ENCODE measurements around the gene ZNF660. TPM values are rescaled to one million over a fixed set of nuclear protein-coding genes. Genes with fewer than 3 reads are reported as not detected.
"Not testable (repeated sequence)": the region's sequence is repeated elsewhere in the genome, so short reads cannot be mapped to it uniquely, and the experiment has no call there.

Gene ZNF660
- 1 to 10 TPM in 1 of 2 experiments, under 1 TPM in 1; 0.65 to 2.0 TPM for total RNA-seq

DNA sequence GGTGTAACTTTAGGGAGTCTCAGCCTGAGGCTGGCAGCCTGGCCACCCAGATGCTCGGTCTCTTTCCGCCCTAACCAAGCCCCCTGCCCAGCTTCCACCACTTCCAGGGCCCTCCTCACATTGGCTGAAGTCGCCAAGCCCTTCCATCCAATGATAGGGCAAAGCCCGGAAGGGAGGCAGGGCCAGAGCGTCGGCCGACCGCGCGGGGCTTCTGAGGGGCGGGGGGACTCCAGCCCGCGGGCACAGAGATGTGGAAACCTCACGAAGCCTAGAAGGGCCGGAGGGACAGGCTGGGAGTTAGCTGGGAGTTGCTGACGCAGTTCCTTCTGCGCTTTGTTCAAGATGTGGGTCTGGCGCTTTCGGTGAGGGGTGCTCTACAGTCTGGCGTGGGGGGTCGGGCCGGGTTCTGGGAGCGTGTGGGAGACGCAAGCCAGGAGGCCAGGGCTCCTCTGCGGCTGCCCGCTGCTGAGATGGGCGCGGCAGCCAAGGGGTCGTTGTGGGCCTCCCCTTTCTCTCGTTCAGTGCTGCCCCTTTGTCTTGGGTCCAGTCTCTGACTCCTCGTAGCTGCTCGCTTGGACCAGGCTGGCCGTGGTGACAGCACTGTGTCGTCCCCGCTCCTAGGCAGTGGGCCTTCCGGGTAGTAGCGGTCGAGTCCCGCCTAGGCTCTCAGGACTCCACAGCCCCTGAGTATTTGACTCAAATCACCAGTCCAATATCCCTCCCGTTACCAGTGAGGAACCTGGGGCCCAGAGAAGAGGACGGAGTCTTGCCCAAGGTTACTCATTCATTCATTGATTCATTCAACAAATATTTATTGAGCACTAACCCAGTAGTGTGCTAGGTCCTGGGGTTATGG, at the start of gene ZNF660:
Gene ZNF660 (plus strand): TSS at position 319 of the 856 bp plus-strand sequence. CDS start 9,230 bp downstream, outside the sequence.
- ATAC-seq (ENCODE audit: low read depth), result peak; percentile 54
- POLR2A ChIA-PET, result interaction anchor here (0.6 to 0.8 kb wide), 2 partner anchors 113 to 177 kb away, joined by 3 to 4 read pairs; partner anchors contain the start of genes KIAA1143 and KIF15
- H3K4me1 Mint-ChIP-seq, result peaks cover 7% of the 10 kb centered on the region

DNA sequence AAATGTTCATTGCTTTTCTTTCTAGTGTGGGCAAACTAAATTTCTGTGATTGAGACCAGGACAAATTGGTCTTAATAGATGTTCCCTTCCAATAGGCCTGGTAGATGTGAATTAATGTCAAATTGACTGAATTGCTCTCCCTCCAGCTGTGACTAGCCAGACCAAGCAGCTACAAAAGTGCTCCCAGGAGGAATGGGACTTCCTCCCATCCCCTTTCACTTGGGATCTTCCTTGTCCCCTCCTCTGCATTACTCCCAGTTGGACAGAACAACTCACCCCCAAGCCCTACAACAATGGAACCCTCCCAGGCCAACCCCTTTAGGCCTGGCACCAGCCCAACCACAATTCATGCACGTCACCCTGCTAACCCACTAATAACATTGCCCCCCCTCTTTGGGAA, 49.4 kb upstream of the ZNF660 start:
- H3K4me1 Mint-ChIP-seq, result peaks cover 1% of the 10 kb centered on the region
- POLR2A ChIA-PET, result no interaction called here
- H3K27me3 Mint-ChIP-seq, result peaks cover 9% of the 10 kb centered on the region
- no peak overlapping the region for H3K4me3 Mint-ChIP-seq
- no peak for DNase-seq
- no peaks in the 10 kb centered on the region for H3K36me3 Mint-ChIP-seq
- H3K9me3 Mint-ChIP-seq, result peaks cover 2% of the 10 kb centered on the region
- H3K27ac Mint-ChIP-seq, result no peak overlapping the region
- no peak for ATAC-seq (ENCODE audit: low read depth)

More for the DNA sequence above, at the start of gene ZNF660:
- peaks cover 22% of the 10 kb centered on the region for H3K36me3 Mint-ChIP-seq
- H3K9me3 Mint-ChIP-seq, result peaks cover 35% of the 10 kb centered on the region
- peak; percentile 30 for DNase-seq
- no peak within 1 kb of the TSS for H3K27ac Mint-ChIP-seq
- peaks cover 17% of the 10 kb centered on the region for H3K27me3 Mint-ChIP-seq
- H3K4me3 Mint-ChIP-seq, result peak within 1 kb of the TSS; percentile 61

DNA sequence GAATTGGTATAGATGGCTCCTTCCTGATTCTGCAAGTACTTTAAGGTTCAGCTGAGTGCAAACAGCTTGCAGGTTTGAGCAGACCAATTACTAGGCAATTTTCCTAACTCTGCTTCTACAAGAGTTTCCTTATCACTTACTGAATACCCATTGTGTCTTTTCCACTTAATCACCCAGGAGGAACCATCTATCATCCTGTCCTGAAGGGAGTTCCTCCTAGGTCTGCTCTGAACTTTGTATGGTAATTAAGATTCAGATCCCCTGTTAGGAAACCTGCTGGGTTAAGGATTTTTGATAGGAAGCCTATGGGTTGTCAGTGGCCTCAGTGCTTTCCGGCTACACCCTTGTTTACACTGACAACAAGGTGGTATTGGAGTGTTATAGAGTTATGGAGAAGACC, 40.0 kb upstream of the ZNF660 start:
- DNase-seq; H3K9me3 Mint-ChIP-seq; H3K27ac Mint-ChIP-seq; H3K4me3 Mint-ChIP-seq; H3K36me3 Mint-ChIP-seq; H3K4me1 Mint-ChIP-seq; POLR2A ChIA-PET; ATAC-seq (ENCODE audit: low read depth): not testable (repeated sequence)
- peaks cover 12% of the 10 kb centered on the region for H3K27me3 Mint-ChIP-seq

DNA sequence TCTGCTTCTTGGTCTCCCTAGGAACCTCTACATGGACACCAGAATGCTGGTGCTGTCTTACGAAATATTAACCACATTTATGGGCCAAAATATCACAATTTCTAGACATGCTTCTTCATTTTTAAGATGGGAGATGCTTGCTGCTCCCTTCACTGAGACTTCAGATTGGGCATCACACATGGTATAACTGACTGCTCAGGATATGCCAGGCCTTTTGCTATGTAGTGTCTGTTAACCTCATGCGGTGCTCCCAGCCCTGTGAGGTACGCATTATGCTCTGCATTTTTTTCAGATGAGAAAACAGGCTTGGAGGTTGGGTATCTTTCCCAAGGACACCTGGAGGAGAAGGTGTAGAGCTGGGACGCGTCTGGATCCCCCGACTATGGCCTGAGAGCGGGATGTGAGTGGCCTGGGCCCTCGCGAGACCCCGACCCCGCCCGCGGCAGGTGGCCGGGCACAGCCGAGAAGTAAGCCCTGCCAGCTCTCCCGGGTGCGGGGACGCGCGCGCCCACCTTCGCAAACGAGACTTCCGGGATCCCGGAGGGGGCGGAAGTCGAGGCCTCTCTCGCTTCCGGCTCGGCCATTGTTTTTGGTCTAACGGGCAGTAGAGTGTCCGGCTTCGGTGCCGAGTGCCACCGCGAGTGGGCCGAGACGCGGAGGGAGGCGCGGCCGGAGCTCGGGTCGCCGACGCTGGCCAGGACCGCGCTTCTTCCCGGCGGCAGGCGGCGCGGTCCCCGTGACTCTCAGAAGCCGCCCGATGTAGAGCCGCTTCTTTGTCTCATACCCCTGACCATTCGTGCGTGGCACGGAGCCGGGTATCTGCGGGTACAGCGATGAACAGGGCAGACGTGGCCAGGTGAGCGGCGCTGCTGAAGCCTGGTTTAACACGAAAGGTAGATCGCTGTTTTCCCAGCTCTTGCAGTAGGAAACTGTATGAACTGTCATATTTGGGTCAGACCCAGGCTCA, 29.9 kb upstream of the ZNF660 start, which contains the start of gene ZKSCAN7:
Gene ZKSCAN7 (plus strand): TSS at position 568 of the 967 bp plus-strand sequence. CDS start 1,855 bp downstream, outside the sequence.
- DNase-seq, result peak; percentile 75
- peaks cover 11% of the 10 kb centered on the region for H3K4me1 Mint-ChIP-seq
- peak; percentile 79 for ATAC-seq (ENCODE audit: low read depth)
- H3K27me3 Mint-ChIP-seq, result no peaks in the 10 kb centered on the region
- peak within 1 kb of the TSS; percentile 88 for H3K27ac Mint-ChIP-seq
- H3K4me3 Mint-ChIP-seq, result peak within 1 kb of the TSS; percentile 92
- H3K9me3 Mint-ChIP-seq, result peaks cover 21% of the 10 kb centered on the region
- peaks cover 34% of the 10 kb centered on the region for H3K36me3 Mint-ChIP-seq
- POLR2A ChIA-PET, result interaction anchor here (0.5 to 1.5 kb wide), 4 partner anchors 70 to 421 kb away, joined by 3 to 6 read pairs (median 4); partner anchors contain the start of genes EXOSC7, TCAIM, ZDHHC3 and ZNF197

DNA sequence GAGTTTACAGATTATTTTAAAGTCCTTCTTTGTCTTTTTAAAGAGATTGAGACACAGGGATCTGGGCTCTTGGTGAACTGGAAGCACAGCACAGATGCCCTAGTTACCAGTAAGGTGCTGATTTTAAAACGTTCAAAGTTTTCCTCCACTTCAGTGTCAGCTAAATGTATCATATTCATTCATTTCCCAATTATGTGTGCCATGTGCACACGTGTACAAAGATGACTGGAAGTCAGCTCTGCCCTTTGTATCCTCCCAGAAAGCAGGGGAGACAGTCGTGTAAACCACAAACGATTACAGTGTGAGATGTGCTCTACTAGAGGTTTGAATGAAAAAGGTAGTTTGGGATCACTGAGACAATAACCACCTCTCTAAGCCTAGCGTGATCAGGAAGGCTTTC, 29.0 kb upstream of the ZNF660 start:
- Mint-ChIP-seq H3K27ac (peak overlapping the region; percentile 88), H3K9me3 (peaks cover 23% of the 10 kb centered on the region), H3K4me1 (peaks cover 11% of the 10 kb centered on the region), H3K27me3 (no peaks in the 10 kb centered on the region), H3K4me3 (peak overlapping the region; percentile 92), H3K36me3 (peaks cover 40% of the 10 kb centered on the region)
- ATAC-seq (ENCODE audit: low read depth) (no peak), DNase-seq (no peak)
- POLR2A ChIA-PET, result interaction anchor here (1.5 kb wide), 1 partner anchor 420 kb away, joined by 3 read pairs; the partner anchor contains the start of genes EXOSC7 and ZDHHC3

DNA sequence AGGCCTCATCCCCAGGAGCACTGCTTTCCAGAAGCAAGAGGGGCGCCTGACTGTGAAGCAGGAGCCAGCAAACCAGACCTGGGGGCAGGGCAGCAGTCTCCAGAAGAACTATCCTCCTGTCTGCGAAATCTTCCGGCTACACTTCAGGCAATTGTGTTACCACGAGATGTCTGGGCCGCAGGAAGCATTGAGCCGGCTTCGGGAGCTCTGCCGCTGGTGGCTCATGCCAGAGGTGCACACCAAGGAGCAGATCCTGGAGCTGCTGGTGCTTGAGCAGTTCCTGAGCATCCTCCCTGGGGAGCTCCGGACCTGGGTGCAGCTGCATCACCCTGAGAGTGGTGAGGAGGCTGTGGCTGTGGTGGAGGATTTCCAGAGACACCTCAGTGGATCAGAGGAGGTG, 27.7 kb upstream of the ZNF660 start:
- H3K4me3 Mint-ChIP-seq, result no peak overlapping the region
- H3K27ac Mint-ChIP-seq, result no peak overlapping the region
- H3K4me1 Mint-ChIP-seq, result peaks cover 11% of the 10 kb centered on the region
- no peaks in the 10 kb centered on the region for H3K27me3 Mint-ChIP-seq
- no peak for ATAC-seq (ENCODE audit: low read depth)
- H3K9me3 Mint-ChIP-seq, result peaks cover 25% of the 10 kb centered on the region
- peaks cover 50% of the 10 kb centered on the region for H3K36me3 Mint-ChIP-seq
- POLR2A ChIA-PET, result no interaction called here
- DNase-seq, result no peak

DNA sequence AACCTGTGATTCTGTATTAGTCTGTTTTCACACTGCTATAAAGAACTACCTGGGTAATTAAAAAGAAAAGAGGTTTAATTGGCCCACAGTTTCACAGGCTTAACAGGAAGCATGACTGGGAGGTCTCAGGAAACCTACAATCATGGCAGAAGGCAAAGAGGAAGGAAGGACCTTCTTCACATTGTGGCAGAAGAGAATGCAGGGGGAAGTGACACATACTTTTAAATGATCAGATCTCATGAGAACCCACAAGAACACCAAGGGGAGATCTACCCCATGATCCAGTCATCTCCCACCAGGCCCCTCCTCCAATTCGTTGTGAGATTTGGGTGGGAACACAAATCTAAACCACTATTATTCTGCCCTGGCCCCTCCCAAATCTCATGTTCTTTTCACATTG, 23.7 kb upstream of the ZNF660 start:
- H3K27me3 Mint-ChIP-seq, result no peaks in the 10 kb centered on the region
- peaks cover 3% of the 10 kb centered on the region for H3K4me1 Mint-ChIP-seq
- no peak overlapping the region for H3K4me3 Mint-ChIP-seq
- no peak for DNase-seq
- peaks cover 29% of the 10 kb centered on the region for H3K9me3 Mint-ChIP-seq
- peaks cover 56% of the 10 kb centered on the region for H3K36me3 Mint-ChIP-seq
- no peak for ATAC-seq (ENCODE audit: low read depth)
- no peak overlapping the region for H3K27ac Mint-ChIP-seq
- POLR2A ChIA-PET, result interaction anchor here (0.7 kb wide), 2 partner anchors 44 to 208 kb away, joined by 3 to 4 read pairs; no protein-coding TSS in a partner anchor

DNA sequence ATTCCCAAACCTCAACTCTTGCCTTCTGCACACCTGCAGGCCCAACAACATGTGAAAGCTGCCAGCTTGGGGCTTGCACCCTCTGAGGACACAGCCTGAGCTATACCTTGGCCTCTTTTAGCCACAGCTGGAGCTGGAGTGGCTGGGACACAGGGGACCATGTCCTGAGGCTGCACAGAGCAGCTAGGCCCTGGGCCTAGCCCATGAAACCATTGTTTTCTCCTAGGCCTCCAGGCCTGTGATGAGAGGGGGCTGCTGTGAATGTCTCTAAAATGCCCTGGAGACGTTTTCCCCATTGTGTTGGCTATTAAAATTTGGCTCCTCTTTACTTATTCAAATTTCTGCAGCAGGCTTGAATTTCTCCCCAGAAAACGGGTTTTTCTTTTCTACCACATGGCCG, 22.6 kb upstream of the ZNF660 start:
- Mint-ChIP-seq H3K4me1 (no peaks in the 10 kb centered on the region), H3K4me3 (no peak overlapping the region), H3K9me3 (peaks cover 31% of the 10 kb centered on the region), H3K27me3 (no peaks in the 10 kb centered on the region), H3K27ac (no peak overlapping the region), H3K36me3 (peaks cover 58% of the 10 kb centered on the region)
- POLR2A ChIA-PET, result no interaction called here
- ATAC-seq (ENCODE audit: low read depth) (no peak), DNase-seq (no peak)

DNA sequence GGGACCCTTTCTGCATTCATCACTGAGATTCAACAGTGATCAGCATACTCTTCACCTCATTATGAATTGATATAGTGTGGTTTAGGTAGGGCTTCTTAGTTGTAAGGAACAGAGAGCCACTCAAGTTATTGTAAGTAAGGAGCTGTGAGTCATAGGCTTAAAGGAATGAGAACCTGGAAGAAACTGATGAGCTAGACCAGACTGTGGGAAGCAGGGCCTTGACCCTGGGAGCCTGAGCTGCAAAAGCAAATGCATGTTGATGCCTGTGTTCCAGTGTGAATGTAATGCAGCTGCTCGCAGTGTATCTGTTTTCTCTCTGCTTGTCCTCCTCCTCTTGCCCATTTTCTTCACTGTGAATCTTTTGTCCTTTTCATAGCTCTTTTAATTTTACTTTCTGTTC, 16.2 kb upstream of the ZNF660 start:
- peaks cover 65% of the 10 kb centered on the region for H3K36me3 Mint-ChIP-seq
- ATAC-seq (ENCODE audit: low read depth) (no peak), DNase-seq (no peak)
- no peaks in the 10 kb centered on the region for H3K27me3 Mint-ChIP-seq
- POLR2A ChIA-PET, result no interaction called here
- no peaks in the 10 kb centered on the region for H3K4me1 Mint-ChIP-seq
- H3K4me3 Mint-ChIP-seq, result no peak overlapping the region
- peaks cover 51% of the 10 kb centered on the region for H3K9me3 Mint-ChIP-seq
- no peak overlapping the region for H3K27ac Mint-ChIP-seq

DNA sequence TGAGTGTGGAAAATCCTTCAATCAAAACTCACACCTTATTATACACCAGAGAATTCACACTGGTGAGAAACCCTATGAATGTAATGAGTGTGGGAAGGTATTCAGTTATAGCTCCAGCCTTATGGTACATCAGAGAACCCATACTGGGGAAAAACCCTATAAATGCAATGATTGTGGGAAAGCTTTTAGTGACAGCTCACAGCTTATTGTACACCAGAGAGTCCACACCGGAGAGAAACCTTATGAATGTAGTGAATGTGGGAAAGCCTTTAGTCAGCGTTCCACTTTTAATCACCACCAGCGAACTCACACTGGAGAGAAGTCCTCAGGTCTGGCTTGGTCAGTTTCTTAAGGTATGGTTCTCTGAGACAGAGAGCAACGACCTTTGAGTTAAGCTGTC, 13.7 kb upstream of the ZNF660 start:
- peaks cover 45% of the 10 kb centered on the region for H3K9me3 Mint-ChIP-seq
- no peaks in the 10 kb centered on the region for H3K4me1 Mint-ChIP-seq
- H3K36me3 Mint-ChIP-seq, result peaks cover 51% of the 10 kb centered on the region
- no peak overlapping the region for H3K27ac Mint-ChIP-seq
- DNase-seq, result no peak
- no peak overlapping the region for H3K4me3 Mint-ChIP-seq
- no peaks in the 10 kb centered on the region for H3K27me3 Mint-ChIP-seq
- ATAC-seq (ENCODE audit: low read depth), result no peak
- POLR2A ChIA-PET, result no interaction called here

DNA sequence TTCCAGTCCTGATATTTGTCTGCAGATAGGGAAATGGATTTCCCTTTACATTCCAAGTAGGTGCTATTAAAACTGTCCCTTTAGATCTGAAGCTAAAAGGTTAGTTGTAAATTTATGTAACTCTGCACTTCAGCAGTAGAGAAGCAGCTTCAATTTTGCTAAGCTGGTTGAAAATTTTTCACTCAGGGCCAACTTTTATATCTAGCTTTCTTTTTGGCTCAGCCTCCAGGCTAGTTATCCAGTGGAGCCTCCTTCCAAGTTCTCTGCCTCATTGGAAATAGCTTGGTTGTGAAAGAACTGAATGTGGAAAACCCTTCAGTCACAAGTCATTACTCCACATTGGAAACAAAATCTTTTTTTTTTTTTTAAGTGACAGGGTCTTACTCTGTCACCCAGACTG, 8.2 kb upstream of the ZNF660 start:
- ATAC-seq (ENCODE audit: low read depth), result no peak
- no peaks in the 10 kb centered on the region for H3K4me1 Mint-ChIP-seq
- no peak for DNase-seq
- no peak overlapping the region for H3K4me3 Mint-ChIP-seq
- H3K27me3 Mint-ChIP-seq, result no peaks in the 10 kb centered on the region
- peaks cover 29% of the 10 kb centered on the region for H3K9me3 Mint-ChIP-seq
- peaks cover 15% of the 10 kb centered on the region for H3K36me3 Mint-ChIP-seq
- POLR2A ChIA-PET, result no interaction called here
- no peak overlapping the region for H3K27ac Mint-ChIP-seq

DNA sequence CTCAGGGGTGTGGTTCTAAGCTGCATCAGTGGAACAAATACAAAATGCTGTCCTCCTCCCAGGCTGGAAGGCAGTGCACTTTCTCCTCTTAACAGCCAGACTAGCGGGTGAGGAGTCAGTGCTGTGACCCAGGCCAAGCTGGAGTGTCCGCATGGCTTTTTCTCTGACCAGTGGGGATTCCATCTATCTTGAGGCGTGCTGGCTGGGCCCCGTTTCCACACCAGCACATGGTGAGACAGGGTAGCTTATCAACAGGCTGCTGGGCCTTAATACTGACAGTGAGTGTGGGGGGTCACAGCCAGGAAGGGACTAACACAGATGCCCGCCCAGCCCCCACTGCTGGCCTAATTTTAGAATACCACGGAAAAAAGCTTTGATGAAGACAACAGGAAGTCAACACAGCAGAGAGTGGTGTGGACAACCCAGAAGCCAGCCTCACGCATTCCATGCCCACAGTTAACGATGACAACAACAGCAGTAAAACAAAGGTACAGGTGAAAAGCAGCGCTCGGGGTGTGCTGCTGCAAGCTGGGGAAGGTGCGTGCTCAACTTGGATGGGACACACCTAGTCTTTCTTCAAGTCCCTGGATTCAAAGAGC, 7.3 kb upstream of the ZNF660 start:
- DNase-seq; H3K27ac Mint-ChIP-seq; H3K27me3 Mint-ChIP-seq; ATAC-seq (ENCODE audit: low read depth); POLR2A ChIA-PET; H3K4me3 Mint-ChIP-seq; H3K4me1 Mint-ChIP-seq: not testable (repeated sequence)
- peaks cover 11% of the 10 kb centered on the region for H3K36me3 Mint-ChIP-seq
- H3K9me3 Mint-ChIP-seq, result peaks cover 26% of the 10 kb centered on the region

DNA sequence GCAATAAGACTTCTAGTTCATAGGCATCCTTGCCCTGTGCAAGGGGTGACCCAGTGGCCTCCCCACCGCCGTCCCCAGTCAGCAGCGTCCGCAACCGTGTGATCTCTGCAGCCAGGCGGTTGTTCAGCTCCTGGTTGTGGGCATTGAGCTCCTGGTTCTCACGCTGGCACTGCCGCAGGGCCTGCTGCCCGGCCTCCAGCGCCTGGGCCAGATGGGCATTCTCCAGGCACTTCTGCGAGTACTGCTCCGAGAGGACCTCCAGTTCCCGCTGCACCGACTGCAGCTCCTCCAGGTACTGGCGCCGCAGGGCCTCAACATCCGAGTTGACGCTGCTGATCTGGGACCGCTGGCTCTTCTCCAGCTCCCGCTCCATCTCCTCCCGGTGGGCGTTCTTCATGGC, 6.4 kb upstream of the ZNF660 start:
- H3K4me1 Mint-ChIP-seq; H3K27me3 Mint-ChIP-seq; H3K27ac Mint-ChIP-seq; POLR2A ChIA-PET; ATAC-seq (ENCODE audit: low read depth); H3K4me3 Mint-ChIP-seq; H3K36me3 Mint-ChIP-seq; DNase-seq: not testable (repeated sequence)
- peaks cover 24% of the 10 kb centered on the region for H3K9me3 Mint-ChIP-seq

Data from activated naive CD8-positive, alpha-beta T cell treated with anti-CD3 and anti-CD28 coated beads, Interleukin-2, amount 10 ng/mL, durations not matched to agents 7 days and 5 days (primary cell).